Stimulated activated CD8-positive, alpha-beta memory T cell treated with anti-CD3 and anti-CD28 coated beads, Interleukin-4, amount 100 ng/mL, for 24 hours (primary cell): ENCODE results near the gene WDFY3.

ENCODE experiments used
- DNase-seq: peaks from one replicate; pipeline ENCODE4 v3.0.0-alpha.2; 2020; ENCODE audit warnings: low read depth

Gene WDFY3

DNA sequence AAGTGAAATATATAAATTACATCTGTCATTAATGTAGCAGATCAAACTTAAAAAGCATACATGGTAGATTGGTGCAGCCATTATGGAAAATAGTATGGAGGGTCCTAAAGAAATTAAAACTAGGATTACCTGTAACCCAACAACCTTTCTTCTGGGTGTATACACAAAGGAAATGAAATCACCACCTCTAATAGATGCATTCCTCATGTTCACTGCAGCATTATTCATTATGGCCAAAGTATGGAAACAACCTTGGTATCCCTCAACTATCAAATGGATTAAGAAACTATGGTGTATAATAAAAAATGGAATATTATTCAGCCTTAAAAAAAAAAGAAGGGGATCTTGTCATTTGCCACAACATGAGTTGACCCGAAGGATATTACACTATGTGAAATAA lies 13.7 kb downstream of the WDFY3 start:
- DNase-seq = no peak

DNA sequence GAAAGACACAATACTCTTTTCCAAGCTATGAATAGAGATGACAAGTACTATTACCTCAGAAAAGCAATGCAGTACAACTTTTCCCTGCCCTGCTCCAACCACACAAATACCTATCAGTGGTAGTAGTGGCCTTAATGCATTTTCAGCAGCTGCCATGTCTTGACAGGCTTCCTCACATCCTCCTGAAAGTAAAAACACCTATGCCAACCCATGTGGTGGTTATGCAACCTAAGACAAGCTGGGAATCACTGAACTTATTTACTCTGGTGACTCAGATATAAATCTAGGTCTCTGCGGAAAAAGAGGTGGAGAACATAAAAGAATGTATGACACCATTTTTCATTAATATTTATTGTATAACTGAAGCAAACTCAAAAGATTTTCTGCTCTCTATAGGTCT lies 14.5 kb downstream of the WDFY3 start:
- DNase-seq = no peak

DNA sequence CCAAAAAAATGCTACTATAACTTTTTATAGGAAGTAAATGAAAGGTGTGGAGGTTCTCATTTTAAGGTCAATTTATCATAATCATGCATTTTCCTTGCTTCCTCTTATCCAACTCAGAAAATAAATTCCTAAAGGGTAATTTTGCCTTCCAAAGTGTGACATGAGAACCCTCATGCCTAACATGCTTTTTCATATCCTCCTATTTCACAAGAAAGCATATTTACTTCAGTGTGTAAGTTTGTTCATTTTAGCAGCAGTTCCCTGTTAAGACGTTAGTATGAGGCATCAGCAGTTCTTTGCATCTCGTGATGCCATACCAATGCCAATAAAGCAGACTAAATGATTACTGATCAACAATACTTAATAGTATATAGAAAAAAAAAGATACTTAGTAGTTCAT lies 18.4 kb downstream of the WDFY3 start:
- DNase-seq = no peak

DNA sequence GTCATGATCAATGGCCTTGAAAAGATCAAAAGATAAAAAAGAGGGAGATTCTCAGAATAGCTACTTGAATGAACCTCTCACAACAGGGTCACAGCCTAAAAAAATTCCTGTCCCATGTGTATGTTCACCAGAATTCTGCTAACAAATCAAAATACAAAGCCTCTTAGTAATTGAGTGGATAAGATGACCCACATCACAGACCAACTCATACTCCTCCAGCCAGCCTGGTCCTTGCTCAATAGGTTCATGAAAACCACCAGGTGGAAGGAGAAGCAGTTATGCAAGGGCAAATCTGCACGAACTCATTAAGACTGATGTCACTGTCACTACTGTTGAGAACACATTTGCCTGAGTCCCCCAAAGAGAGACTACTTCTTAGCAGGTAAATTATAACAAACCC lies 21.5 kb downstream of the WDFY3 start:
- DNase-seq = no peak

DNA sequence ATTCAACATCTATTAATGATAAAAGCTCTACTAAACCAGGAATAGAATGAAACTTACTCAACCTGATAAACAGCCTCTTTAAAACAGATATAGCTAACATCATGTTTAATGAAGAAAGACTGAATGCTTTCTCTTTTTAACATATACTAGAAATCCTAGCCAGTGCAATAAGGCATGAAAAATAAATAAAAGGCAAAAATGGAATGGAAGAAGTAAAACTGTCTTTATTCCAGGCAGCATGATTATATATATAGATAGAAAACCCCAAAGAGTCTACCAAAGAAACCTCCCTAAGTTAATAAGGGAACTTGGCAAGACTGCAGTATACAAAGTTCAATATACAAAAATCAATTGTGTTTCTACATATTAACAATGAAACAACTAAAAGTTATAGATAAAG lies 25.5 kb downstream of the WDFY3 start:
- no peak for DNase-seq

DNA sequence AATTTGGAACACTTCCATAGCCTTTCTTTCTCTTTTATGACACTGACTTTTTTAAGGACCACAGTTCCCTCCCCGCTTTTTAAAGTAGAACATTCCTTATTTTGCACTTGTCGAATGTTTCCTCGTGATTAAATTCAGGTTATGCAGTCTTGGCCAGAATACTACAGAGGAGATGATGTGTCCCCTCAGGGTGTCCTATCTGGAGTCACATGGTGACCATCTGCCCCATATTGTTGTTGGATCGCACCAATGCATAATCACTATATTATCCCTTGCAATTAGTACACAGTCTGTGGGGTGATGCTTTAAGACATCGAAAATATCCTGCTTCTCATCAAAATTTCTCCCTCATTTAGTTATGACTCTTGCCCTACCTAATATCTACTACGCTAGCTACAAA lies 27.4 kb downstream of the WDFY3 start:
- DNase-seq = no peak

DNA sequence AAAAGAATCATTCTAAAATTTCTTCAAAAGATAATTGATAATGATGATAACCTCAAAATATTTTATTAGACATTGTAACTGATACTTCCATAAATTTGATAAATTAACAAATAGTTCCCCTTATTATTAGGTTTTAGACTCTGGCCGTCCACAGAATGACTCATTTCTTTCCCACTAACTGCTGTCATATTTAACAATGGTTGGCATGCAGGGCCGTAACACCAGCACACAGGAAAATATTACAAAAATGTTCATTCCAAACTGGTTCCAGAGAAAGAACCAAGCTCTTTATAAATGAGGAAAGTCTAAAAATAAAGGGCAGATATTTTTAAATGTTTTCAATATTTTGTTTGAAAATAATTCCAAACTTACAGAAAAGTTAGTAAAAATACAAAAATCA lies 28.2 kb downstream of the WDFY3 start:
- no peak for DNase-seq

DNA sequence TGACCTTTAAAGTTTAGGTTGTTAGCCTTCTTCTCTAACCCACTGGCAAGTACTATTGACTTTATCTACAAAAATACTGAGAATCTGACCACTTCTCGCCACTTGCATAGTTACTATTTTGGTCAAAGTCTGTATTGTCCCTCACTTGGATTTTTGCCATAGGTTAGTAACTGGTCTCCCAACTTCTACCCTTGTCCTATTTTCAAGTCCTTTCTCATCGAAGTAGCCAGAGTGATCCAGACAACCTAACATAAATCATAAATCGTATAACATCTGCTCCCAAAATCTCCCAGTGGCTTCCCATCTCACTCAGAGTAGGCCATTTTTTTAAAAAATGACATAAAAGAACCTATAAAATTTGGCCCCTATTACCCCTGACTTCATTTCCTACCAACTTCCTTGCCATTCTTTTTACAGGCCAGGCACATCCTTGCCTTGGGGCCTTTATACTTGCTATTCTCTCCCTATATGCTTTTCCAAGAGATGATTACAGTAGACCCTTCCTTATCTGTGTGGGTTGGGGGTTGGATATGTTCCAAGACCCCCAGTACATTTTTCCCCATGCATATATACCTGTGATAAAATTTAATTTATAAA lies 29.0 kb downstream of the WDFY3 start:
- no peak for DNase-seq

DNA sequence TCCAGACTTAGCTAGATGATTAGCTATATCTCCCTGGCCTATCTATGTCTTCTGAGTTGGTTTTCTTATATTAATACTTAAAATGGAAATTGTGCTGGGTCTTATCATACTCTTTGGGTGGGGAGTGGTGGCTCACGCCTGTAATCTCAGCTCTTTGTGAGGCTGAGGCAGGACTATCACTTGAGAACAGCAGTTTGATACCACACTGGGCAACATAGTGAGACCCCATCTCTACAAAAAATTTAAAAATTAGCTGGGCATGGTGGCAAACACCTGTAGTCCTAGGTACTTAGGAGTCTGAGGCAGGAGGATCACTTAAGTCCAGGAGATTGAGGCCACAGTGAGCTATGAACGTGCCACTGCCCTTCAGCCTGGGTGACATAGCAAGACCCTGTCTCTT lies 30.4 kb downstream of the WDFY3 start:
- DNase-seq = no peak

DNA sequence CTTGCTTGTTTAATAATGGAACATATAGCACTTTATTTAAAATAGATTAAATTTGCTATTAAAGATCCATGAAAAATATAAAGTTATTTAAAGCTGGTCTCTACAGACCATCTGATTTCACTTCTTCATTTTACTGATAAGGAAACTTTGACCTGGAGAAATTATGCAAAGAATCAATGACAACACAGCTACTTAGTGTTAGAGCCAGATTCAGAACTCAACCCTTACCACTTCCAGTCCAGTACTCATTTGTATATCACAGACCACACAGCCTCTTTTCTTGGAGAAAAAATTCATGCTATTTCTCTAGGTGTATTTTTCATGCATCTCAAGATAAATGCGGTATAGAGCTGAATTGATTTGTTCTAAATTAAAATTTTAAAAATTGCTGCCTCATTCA lies 34.0 kb downstream of the WDFY3 start:
- DNase-seq = no peak

DNA sequence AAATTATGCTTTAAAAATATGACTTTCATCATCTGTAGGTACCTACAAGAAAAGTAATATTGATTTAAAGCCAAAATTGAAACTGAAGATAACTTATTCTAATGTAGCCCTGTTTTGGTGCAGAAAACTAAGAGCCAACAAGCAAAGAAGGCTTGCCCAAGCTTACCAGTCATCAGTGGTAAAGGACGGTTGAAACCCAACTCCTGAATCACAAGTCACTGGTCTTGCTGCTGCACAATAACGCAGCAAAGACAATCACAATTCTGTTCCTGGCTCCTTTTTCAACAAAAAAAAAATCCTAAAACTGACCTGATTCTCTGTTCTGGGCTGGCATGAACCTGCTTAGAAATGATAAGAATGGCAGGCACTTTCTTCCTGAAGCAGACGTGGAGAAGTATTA lies 34.5 kb downstream of the WDFY3 start:
- no peak for DNase-seq

DNA sequence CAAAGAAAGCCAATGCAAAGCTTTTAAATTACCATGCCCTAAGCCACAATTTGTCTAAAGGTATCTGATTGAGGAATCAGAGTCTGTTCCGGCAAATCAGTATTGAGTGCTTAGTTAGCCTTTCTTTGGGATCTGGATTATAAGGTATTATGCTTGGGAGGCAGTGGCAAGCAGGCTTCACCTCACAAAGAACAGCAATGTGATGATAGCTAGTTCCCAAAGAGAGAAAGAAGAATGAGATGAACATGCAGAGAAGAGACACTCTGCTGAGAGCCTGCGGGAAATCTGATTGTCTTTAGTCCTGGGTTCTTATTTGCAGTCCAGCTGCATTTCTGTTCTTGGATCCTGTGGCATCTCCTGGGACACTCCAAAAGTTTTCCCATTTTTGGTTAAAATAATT lies 35.2 kb downstream of the WDFY3 start:
- no peak for DNase-seq

DNA sequence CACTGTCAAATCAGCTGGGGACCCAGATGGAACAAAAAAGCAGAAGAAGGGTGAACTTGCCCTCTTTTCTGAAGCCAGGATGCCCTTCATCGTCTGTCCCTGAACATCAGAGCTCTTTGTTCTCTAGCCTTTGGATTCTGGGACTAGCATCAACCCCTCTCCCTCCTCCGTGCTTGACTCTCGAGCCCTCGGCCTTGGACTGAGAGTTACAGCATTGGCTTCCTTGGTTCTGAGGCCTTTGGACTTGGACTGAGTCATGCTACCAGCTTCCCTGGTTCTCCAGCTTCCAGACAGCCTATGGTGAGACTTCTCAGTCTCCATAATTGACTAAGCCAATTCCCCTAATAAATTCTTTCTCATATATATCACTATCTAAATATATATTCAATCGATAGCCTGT lies 38.4 kb downstream of the WDFY3 start:
- DNase-seq = no peak

DNA sequence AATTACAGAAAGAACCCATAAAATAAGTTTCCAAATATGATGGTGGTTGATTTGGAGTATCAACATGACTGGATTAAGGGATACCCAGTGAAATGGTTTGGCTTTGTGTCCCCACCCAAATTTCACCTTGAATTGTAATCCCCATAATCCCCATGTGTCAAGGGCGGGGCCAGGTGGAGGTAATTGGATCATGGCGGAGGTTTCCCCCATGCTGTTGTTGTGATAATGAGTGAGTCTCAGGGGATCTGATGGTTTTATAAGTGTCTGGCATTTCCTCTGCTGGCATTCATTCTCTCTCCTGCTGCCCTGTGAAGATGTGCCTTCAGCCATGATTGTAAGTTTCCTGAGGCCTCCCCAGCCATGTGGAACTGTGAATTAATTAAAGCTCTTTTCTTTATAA lies 39.1 kb downstream of the WDFY3 start:
- no peak for DNase-seq

DNA sequence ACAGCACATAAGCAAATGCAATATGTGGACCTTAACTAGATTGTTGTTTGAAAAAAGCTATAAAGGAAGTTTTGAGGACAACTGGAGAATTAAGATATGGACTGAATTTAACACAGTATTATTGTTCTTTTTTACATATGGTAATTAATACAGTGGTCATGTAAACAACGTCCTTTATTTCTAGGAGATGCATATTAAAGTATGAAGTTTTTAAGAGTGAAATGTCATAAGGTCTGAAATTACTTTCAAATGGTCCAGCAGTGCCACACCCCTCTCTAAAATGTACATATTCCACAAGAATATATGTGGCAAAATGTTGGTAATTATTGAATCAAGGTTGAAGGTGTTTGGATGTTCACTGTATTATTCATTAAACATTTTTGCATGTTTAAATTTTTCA lies 40.9 kb downstream of the WDFY3 start:
- DNase-seq = no peak

DNA sequence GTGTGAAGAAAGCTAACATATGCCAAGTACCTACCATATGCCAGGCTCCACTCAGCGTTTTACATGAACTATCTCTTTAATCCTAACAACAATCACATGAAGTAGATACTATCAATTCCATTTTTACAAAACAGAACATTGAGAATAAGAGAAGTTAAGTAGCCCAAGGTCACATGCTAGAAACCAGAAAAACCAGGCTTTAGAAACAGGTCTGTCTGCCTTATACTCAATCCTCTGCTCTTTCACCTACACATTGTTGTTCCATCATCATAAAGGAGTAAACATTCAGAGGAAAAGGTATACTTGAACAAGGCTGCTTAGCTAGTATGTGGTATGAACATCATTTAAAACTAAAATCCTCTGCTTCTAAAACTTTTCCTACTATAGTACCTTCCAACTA lies 42.1 kb downstream of the WDFY3 start:
- no peak for DNase-seq

DNA sequence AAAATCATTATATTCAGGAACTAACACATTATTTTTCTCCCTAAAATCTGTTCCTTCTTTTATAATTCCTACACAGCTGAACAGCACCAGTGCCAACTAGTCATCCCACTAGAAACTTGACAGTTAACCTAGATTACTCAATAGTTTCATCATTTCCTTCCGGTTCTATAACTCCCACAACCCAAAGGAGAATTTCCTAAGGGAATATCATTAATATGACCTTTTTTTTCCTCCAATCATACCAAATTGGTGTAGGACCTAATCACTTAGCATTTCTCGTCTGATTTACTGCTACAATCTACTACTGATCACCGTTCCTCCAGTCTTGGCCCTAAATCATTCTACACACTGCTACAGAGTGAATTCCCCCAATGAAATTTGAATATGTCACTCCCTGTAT lies 45.9 kb downstream of the WDFY3 start:
- DNase-seq = no peak

DNA sequence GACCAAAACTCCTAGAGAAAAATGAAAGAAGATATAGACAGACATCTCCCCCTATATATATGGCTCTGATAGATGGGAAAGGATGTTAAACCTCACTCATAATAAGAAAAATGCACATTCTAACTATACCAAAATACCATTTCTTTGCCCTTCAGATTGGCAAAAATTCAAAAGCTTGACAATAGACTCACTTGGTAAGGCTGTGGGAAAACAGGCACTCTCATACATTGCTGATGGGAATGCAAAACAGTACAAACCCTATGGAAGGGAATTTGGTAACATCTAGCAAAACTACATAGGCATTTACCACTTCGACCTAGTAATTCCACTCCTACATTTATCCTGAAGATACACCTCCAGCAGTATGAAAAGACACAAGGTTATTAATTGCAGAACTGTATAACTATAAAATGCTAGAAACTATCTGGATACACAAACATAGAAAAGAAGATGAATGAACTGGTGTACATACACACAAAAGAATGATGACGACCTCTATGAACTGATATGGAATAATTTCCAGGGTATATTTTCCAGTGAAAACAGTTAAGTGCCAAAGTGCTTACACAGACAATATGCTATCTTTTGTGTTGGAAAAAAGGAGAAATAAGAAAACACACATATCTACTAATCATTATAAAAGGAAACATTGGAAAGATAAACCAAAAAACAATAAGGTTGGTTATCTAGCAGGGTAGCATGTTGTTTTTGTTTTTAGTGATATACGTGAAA lies 48.5 kb downstream of the WDFY3 start:
- no peak for DNase-seq

DNA sequence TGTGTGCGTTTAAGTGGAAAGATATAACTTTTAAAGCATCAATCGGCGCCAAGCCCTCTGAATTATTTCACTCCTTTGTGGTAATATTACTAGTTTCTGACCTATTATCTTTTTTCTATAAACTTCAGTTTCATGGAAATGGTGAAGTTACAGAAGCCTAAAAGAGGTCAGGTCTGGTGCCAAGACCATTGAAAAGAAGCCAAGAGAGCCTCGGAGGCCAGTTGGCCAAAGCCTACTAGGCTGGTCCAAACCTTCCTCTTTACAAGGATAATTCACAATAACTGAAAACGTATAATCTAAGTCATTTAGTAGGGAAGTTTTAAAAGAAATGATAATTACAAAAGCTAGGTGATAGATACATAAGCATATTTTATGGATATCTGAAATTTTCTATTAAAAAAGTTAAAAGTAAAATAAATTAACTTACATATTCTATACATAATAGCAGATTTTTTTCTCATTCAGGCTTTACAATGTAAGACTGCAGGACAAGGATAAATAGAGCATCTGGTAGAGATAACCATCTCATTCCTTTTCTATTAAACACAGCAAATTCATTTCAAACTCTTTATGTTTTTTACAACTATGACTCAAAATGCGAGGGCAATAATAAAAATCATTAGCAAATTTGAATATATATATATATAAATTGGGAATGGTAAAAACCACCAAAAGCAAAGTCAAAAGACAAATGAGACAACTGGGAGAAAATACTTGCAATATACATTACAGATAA lies 49.2 kb downstream of the WDFY3 start:
- no peak for DNase-seq

DNA sequence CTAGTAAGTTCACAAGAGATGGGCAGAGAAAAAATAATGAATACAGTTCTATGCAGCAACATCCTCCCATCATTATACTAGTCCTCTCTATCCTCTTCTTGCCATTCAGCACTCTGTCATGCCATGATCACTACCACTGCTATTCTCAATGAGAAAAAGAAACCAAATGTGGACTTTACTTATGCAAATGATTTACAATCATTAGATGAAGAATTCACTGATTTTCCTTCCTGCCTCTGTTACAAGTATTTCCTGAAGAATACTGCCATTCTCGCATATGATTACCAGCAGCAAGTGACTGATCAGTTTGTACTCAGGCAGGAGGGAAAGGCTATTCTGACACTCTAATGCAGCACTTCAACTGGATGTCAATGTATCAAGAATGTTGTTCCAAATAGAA lies 50.3 kb downstream of the WDFY3 start:
- DNase-seq = no peak

DNA sequence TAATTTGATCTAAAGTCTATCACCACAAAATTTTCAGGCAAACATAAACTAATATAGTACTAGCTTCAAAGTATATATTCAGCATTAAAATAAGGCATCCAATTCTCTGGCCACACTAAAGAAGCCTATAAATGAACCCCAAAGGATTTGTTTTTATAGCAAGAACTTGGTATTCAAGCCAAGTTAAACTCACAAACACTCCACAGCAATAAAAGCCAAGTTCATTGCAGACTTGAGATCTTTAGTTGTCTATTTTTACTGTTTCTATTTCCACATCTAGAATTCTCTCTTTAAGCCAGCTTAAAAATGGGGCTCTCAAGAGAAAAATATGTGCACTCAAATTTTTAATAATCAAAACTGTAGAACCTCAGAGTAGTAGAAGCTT lies 51.1 kb downstream of the WDFY3 start:
- DNase-seq = no peak

DNA sequence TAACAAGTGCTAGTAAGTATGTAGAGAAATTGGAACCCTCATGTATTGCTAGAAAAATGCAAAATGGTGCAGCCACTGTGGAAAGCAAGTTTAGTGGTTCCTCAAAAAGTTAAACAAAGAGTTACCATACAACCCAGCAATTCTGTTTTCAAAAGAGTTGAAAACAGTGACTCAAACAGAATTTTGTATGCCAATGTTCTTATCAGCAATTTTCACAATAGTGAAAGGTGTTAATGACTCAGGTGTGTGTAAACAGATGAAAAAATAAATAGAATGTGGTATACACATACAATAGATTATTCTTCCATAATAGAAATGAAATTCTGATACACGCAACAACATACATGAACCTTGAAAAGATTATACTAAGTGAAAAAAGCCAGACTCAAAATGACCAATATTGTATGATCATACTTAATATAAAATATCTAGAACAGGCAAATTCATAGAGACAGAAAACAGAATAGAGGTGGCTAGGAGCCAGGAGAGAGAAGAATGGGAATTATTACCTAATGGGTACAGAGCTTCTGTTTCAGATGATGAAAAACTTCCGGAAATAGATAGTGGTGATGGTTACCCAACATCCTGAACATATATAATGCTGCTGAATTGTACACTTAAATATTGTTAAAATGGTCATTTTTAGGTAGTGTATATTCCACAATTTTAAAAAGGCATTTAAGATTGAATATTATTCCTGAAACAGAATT lies 51.6 kb downstream of the WDFY3 start:
- DNase-seq = no peak

DNA sequence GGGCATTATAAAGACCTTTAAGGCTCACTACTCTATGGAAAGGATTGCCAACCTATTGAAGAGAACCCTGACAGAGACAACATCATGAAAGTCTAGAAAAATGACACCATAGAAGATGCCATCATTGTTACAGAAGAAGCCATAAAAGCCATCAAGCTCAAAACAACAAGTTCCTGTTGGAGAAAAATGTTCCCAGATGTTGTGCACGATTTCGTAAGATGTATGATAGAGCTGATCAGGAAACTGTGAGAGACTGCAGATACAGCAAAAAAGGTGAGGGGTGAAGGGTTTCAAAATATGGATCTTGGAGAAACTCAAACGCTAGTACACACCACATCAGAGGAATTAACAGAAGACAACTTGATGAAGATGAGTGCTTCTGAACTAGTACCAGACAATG lies 53.3 kb downstream of the WDFY3 start:
- DNase-seq = no peak
